Nephron progenitor cell (in vitro differentiated cells): ENCODE measurements around the gene ANK2.

Experiments
- DNase-seq: peaks from one replicate; pipeline ENCODE4 v3.0.0; 2021
- H3K27ac Mint-ChIP-seq: 2 replicates; pipeline ENCODE4 v1.8.0; 2021; ENCODE audit warnings: mild to moderate bottlenecking, moderate library complexity, mixed read lengths
- H3K27me3 Mint-ChIP-seq: 2 replicates; pipeline ENCODE4 v1.8.0; 2021; ENCODE audit warnings: mild to moderate bottlenecking, low read depth, mixed read lengths; ENCODE audit not compliant: poor library complexity
- H3K36me3 Mint-ChIP-seq: 2 replicates; pipeline ENCODE4 v1.8.0; 2021; ENCODE audit warnings: low read depth, mixed read lengths
- H3K4me1 Mint-ChIP-seq: 2 replicates; pipeline ENCODE4 v1.8.0; 2021; ENCODE audit warnings: mixed read lengths
- H3K4me3 Mint-ChIP-seq: 2 replicates; pipeline ENCODE4 v1.8.0; 2021; ENCODE audit warnings: mild to moderate bottlenecking, moderate library complexity, mixed read lengths
- H3K9me3 Mint-ChIP-seq: 2 replicates; pipeline ENCODE4 v1.8.0; 2021; ENCODE audit warnings: mild to moderate bottlenecking, moderate library complexity, mixed read lengths
- TF ChIP-seq, protein P1 (sequence below): fragments of 200-600 bp; sonication (generic); IDR thresholded peaks from 2 replicates; pipeline ENCODE4 v1.5.0; 2021; ENCODE audit warnings: antibody characterized with exemption

ANK2 gene

DNA sequence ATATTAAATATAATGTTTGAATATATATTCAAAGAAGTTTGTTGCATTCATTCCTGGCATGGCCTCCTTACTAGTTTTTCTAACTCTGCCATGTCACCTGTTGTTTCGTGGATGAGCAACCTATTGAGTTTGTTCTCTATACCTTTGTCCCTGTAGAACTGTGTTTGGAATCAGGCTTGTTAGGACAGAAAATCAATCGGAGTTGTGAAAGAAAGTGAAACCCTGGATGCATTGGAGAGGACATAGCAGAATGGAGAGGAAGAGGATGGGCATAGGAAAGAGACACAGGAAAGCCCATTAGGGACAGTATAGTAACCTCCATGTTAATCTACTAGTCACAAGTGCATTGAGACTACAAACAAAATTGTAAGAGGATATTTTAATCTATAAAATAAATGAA lies 31.2 kb downstream of the ANK2 start:
- Mint-ChIP-seq H3K4me3 (no peak overlapping the region), H3K36me3 (no peaks in the 10 kb centered on the region), H3K27ac (no peak overlapping the region), H3K27me3 (peaks cover 4% of the 10 kb centered on the region), H3K9me3 (no peaks in the 10 kb centered on the region), H3K4me1 (no peaks in the 10 kb centered on the region)
- TF ChIP-seq, protein P1, sequence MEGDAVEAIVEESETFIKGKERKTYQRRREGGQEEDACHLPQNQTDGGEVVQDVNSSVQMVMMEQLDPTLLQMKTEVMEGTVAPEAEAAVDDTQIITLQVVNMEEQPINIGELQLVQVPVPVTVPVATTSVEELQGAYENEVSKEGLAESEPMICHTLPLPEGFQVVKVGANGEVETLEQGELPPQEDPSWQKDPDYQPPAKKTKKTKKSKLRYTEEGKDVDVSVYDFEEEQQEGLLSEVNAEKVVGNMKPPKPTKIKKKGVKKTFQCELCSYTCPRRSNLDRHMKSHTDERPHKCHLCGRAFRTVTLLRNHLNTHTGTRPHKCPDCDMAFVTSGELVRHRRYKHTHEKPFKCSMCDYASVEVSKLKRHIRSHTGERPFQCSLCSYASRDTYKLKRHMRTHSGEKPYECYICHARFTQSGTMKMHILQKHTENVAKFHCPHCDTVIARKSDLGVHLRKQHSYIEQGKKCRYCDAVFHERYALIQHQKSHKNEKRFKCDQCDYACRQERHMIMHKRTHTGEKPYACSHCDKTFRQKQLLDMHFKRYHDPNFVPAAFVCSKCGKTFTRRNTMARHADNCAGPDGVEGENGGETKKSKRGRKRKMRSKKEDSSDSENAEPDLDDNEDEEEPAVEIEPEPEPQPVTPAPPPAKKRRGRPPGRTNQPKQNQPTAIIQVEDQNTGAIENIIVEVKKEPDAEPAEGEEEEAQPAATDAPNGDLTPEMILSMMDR: no peak
- no peak for DNase-seq

DNA sequence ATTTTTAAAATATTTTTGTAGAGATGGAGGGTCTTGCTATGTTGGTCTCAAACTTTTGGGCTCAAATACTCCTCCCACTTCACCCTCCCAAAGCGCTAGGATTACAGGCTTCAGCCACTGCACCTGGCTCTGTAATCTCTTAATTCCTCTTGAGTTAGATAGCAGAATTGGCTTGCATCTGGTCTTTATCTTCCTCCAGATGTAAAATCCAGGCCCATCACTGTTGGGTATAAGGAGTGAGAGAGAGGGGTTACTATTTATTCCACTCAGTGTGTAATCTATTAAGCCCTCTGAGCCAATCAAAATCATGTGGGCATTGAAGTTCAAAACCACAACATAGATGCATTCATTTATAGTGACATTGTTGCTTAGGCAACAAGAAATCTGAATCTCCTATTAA lies 33.9 kb downstream of the ANK2 start:
- no peak for DNase-seq
- no peaks in the 10 kb centered on the region for H3K9me3 Mint-ChIP-seq
- no peak overlapping the region for H3K27ac Mint-ChIP-seq
- H3K27me3 Mint-ChIP-seq: peaks cover 4% of the 10 kb centered on the region
- H3K4me3 Mint-ChIP-seq: no peak overlapping the region
- H3K36me3 Mint-ChIP-seq: no peaks in the 10 kb centered on the region
- no peaks in the 10 kb centered on the region for H3K4me1 Mint-ChIP-seq
- TF ChIP-seq, protein P1: no peak

DNA sequence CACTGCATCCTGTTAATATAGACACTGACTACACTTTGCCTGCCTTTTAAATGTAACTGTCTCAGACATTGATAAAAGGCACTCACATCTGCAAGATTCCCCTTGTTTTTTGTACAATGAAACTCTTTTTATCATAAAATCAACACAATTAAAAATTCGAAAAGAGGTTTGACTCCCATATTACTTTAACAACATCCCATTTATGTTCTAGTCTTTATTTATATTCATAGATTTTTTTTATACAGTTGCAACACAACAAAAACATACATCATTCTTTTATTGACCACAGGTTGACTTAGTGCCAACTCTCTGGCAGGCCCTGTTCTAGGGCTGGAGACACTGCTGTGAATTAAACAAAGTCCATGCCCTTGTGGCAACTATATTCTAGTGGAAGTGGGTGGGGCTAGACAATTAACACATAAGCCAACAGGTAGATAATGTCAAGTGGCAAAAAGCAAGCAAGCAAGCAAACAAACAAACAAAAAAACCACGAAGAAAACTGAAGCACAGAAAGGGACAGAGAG lies 36.8 kb downstream of the ANK2 start:
- Mint-ChIP-seq H3K27me3 (no peaks in the 10 kb centered on the region), H3K36me3 (no peaks in the 10 kb centered on the region), H3K4me1 (peaks cover 6% of the 10 kb centered on the region), H3K9me3 (no peaks in the 10 kb centered on the region), H3K4me3 (no peak overlapping the region), H3K27ac (no peak overlapping the region)
- DNase-seq: no peak
- TF ChIP-seq, protein P1: no peak

DNA sequence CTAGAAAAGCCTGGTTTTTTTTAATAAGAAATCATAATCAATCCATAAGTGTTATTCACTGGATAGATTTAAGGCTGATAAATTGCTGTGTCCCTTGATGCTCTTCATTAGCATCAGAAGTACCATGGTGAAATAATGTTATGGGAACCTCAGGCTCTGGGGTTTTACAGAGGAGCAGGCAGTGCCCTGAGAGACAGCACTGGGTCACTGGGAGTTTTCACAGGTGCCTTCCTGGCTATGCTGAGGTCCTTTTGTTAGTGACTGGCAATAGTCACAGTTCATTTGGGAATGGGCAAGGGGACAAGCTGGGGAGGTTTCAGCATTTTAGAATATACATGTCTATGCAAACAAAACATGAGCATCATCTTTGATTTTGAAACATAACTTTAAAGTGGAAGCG lies 38.6 kb downstream of the ANK2 start:
- Mint-ChIP-seq H3K9me3 (no peaks in the 10 kb centered on the region), H3K4me1 (peaks cover 6% of the 10 kb centered on the region), H3K4me3 (no peak overlapping the region), H3K27me3 (no peaks in the 10 kb centered on the region), H3K36me3 (no peaks in the 10 kb centered on the region), H3K27ac (no peak overlapping the region)
- TF ChIP-seq, protein P1: no peak
- DNase-seq: no peak

DNA sequence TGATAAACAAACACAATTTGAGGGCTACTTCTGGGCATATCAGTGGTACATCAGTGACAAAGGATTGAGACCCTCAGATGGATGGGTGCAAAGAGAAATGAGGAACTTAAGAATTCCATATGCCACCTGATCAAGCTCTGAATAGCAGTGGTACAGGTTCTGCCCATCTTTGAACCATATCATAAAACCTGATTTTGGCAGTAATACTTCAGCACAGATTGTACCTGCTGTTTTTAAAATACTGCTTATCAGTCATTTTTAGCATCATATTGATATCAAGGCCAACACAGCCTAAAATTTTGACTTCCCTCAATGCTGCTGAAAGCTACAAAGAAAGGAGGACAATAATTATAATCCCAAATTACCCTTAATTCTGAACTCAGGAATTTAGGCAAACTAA lies 41.5 kb downstream of the ANK2 start:
- Mint-ChIP-seq H3K27ac (no peak overlapping the region), H3K36me3 (no peaks in the 10 kb centered on the region), H3K4me1 (peaks cover 6% of the 10 kb centered on the region), H3K9me3 (no peaks in the 10 kb centered on the region), H3K27me3 (no peaks in the 10 kb centered on the region), H3K4me3 (no peak overlapping the region)
- TF ChIP-seq, protein P1: no peak
- DNase-seq: no peak

DNA sequence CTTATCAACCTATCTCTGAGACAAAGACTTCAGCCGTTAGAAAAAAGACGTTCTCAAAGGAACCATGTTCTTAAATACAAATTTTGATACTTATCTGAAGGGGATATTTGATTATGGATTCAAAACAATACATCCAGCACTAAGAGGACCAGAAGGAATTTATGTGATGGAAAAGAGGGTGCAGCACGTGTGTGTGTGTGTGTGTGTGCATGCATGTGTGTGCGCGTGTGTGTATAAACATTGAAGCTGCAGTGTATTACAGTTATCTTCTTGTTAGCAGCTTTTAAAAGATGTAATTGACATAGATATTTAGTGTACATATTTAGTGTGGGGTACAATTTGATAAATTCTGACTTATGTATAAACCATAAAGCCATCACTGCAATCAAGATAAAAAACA lies 44.9 kb downstream of the ANK2 start:
- H3K9me3 Mint-ChIP-seq: no peaks in the 10 kb centered on the region
- TF ChIP-seq, protein P1: no peak
- no peaks in the 10 kb centered on the region for H3K4me1 Mint-ChIP-seq
- H3K4me3 Mint-ChIP-seq: no peak overlapping the region
- no peaks in the 10 kb centered on the region for H3K36me3 Mint-ChIP-seq
- H3K27me3 Mint-ChIP-seq: no peaks in the 10 kb centered on the region
- no peak overlapping the region for H3K27ac Mint-ChIP-seq
- DNase-seq: no peak
